HepG2 (cell line): ENCODE measurements around the gene LAPTM4A. TPM values are rescaled to one million over a fixed set of nuclear protein-coding genes. Genes with fewer than 3 reads are reported as not detected.

ENCODE experiments used
- CREB1 ChIP-seq, 2 experiments: fragments of 450-650 bp in 1 of 2; IDR thresholded peaks; 2 replicates each; pipeline ENCODE4 v1.6.1; 2016 to 2017; ENCODE audit warnings: control low read depth in 1 of 2, mild to moderate bottlenecking in 1 of 2, missing compliant biosample characterization in 1 of 2, missing genetic modification characterization in 1 of 2
- ELF3 ChIP-seq: IDR thresholded peaks from 2 replicates; pipeline ENCODE4 v1.6.1; 2016; ENCODE audit warnings: missing genetic modification reagents, missing compliant biosample characterization
- EP300 ChIP-seq, 3 experiments: sonication (generic) in 1 of 3; formaldehyde crosslinking in 1 of 3; IDR thresholded peaks; 2 replicates each; pipeline versions ENCODE4 v1.5.1 to v1.6.1; 2011 to 2020; ENCODE audit warnings: low read depth in 2 of 3, low read length in 2 of 3, borderline replicate concordance in 1 of 3, improper control_type of control experiment in 1 of 3, mild to moderate bottlenecking in 1 of 3, missing genetic modification reagents in 1 of 3, moderate library complexity in 1 of 3
- HMG20A ChIP-seq: IDR thresholded peaks from 2 replicates; pipeline ENCODE4 v1.6.1; 2016; ENCODE audit warnings: borderline replicate concordance
- HNF1B ChIP-seq: sonication (generic); formaldehyde crosslinking; IDR thresholded peaks from 2 replicates; pipeline ENCODE4 v1.5.1; 2020; ENCODE audit warnings: mild to moderate bottlenecking, moderate library complexity, missing genetic modification reagents
- REST ChIP-seq, 2 experiments: IDR thresholded peaks; 2 replicates each; pipeline ENCODE4 v1.6.1; 2011 to 2012; ENCODE audit warnings: low read length in 2 of 2, borderline replicate concordance in 1 of 2, low read depth in 1 of 2, mild to moderate bottlenecking in 1 of 2, moderate library complexity in 1 of 2
- SALL1 ChIP-seq: sonication (generic); formaldehyde crosslinking; IDR thresholded peaks from 2 replicates; pipeline ENCODE4 v1.8.0; 2022; ENCODE audit warnings: mild to moderate bottlenecking, missing genetic modification reagents
- SCMH1 ChIP-seq: sonication (generic); formaldehyde crosslinking; IDR thresholded peaks from 2 replicates; pipeline ENCODE4 v1.9.0; 2021; ENCODE audit warnings: missing genetic modification reagents, mild to moderate bottlenecking, borderline replicate concordance
- SIX1 ChIP-seq: sonication (generic); formaldehyde crosslinking; IDR thresholded peaks from 2 replicates; pipeline ENCODE4 v1.4.0; 2020; ENCODE audit warnings: missing genetic modification reagents, borderline replicate concordance
- SPEN ChIP-seq: sonication (generic); formaldehyde crosslinking; IDR thresholded peaks from 2 replicates; pipeline ENCODE4 v1.5.1; 2020; ENCODE audit warnings: low read depth, mild to moderate bottlenecking, missing genetic modification reagents
- ZNF354B ChIP-seq: sonication (generic); formaldehyde crosslinking; IDR thresholded peaks from 2 replicates; pipeline ENCODE4 v1.8.0; 2022; ENCODE audit warnings: mild to moderate bottlenecking, missing genetic modification reagents
- ZNF703 ChIP-seq: sonication (generic); formaldehyde crosslinking; IDR thresholded peaks from 2 replicates; pipeline ENCODE4 v1.5.1; 2020; ENCODE audit warnings: missing genetic modification reagents, mild to moderate bottlenecking, moderate library complexity, borderline replicate concordance
- polyA plus RNA-seq, 8 experiments: library from polyadenylated mRNA; depleted of rRNA in 3 of 8; stranded (reverse) in 7 of 8; unstranded in 1 of 8; fragments of >200 nt; fragmentation: Illumina TruSeq in 4 of 8; extraction: Trizol in 4 of 8; gene quantifications; 2 replicates each; pipeline versions ENCODE4 v1.2.1 to v1.2.3, GENCODE V29; 2011 to 2016; ENCODE audit warnings: low read depth in 4 of 8, missing spikeins in 1 of 8, mixed read lengths in 1 of 8; ENCODE audit not compliant: insufficient read depth in 1 of 8
- total RNA-seq, 5 experiments: library from RNA; depleted of rRNA; stranded (reverse); fragments of >200 nt; fragmentation: Illumina TruSeq; extraction: Trizol; gene quantifications; 2 replicates each; pipeline ENCODE4 v1.2.3, GENCODE V29; 2016; ENCODE audit warnings: low read depth in 1 of 5
- TF ChIP-seq, protein P1 (sequence below): sonication (generic); formaldehyde crosslinking; IDR thresholded peaks from 2 replicates; pipeline ENCODE4 v1.5.0; 2020; ENCODE audit warnings: mild to moderate bottlenecking, missing genetic modification reagents, borderline replicate concordance
- TF ChIP-seq, protein P2 (sequence below), 2 experiments: fragments of 450-650 bp in 1 of 2; sonication (generic) in 1 of 2; formaldehyde crosslinking; IDR thresholded peaks; 2 replicates each; pipeline versions ENCODE4 v1.5.0 to v1.8.0; 2020 to 2022; ENCODE audit warnings: mild to moderate bottlenecking in 1 of 2, missing genetic modification reagents in 1 of 2
- TF ChIP-seq, protein P3 (sequence below): IDR thresholded peaks from 2 replicates; pipeline ENCODE4 v1.6.1; 2016; ENCODE audit warnings: missing biosample characterization, missing genetic modification reagents, low read depth

Gene LAPTM4A
- total and polyA plus RNA-seq, 2 of the 13 experiments (the other 11 are each of a cell fraction or from before 2014, with no cell fraction given), result 116 to 558 TPM

GRCh38 chr2:20008703-20009102 is 42.7 kb downstream of the LAPTM4A start (continued):
- TF ChIP-seq, protein P1, sequence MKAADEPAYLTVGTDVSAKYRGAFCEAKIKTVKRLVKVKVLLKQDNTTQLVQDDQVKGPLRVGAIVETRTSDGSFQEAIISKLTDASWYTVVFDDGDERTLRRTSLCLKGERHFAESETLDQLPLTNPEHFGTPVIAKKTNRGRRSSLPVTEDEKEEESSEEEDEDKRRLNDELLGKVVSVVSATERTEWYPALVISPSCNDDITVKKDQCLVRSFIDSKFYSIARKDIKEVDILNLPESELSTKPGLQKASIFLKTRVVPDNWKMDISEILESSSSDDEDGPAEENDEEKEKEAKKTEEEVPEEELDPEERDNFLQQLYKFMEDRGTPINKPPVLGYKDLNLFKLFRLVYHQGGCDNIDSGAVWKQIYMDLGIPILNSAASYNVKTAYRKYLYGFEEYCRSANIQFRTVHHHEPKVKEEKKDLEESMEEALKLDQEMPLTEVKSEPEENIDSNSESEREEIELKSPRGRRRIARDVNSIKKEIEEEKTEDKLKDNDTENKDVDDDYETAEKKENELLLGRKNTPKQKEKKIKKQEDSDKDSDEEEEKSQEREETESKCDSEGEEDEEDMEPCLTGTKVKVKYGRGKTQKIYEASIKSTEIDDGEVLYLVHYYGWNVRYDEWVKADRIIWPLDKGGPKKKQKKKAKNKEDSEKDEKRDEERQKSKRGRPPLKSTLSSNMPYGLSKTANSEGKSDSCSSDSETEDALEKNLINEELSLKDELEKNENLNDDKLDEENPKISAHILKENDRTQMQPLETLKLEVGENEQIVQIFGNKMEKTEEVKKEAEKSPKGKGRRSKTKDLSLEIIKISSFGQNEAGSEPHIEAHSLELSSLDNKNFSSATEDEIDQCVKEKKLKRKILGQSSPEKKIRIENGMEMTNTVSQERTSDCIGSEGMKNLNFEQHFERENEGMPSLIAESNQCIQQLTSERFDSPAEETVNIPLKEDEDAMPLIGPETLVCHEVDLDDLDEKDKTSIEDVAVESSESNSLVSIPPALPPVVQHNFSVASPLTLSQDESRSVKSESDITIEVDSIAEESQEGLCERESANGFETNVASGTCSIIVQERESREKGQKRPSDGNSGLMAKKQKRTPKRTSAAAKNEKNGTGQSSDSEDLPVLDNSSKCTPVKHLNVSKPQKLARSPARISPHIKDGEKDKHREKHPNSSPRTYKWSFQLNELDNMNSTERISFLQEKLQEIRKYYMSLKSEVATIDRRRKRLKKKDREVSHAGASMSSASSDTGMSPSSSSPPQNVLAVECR, result peak; percentile 28; the same call in 1 of the 2 replicates
- TF ChIP-seq SCMH1 (CRISPR knock-in tag) (no peak), SPEN (CRISPR knock-in tag) (no peak), SIX1 (peak; percentile 65; the same call in 1 of the 2 replicates), REST (IDR thresholded peaks at IDR 0.05; ENCODE audit: borderline replicate concordance in 1 of 2, low read depth in 1 of 2, low read length in 2 of 2) (no peak), EP300 (IDR thresholded peaks at IDR 0.05; ENCODE audit: low read depth in 2 of 2, low read length in 2 of 2) (peak; percentile 12 to 65; a peak in 1 of 4 replicates), EP300 (CRISPR knock-in tag; IDR thresholded peaks at IDR 0.05; ENCODE audit: borderline replicate concordance) (peak; percentile 74; the same call in 1 of the 2 replicates), CREB1 (IDR thresholded peaks at IDR 0.05) (0 out of 2 replicates have a peak, but pooled peaks have one; percentile 5), CREB1 (CRISPR knock-in tag; IDR thresholded peaks at IDR 0.05) (no peak), ZNF354B (CRISPR knock-in tag) (no peak), HMG20A (CRISPR knock-in tag) (peak; percentile 81; the same call in 1 of the 2 replicates), SALL1 (CRISPR knock-in tag) (peak; percentile 81), HNF1B (peak; percentile 28; the same call in 1 of the 2 replicates), ZNF703 (CRISPR knock-in tag) (no peak), ELF3 (peak; percentile 82)
- TF ChIP-seq, protein P2, sequence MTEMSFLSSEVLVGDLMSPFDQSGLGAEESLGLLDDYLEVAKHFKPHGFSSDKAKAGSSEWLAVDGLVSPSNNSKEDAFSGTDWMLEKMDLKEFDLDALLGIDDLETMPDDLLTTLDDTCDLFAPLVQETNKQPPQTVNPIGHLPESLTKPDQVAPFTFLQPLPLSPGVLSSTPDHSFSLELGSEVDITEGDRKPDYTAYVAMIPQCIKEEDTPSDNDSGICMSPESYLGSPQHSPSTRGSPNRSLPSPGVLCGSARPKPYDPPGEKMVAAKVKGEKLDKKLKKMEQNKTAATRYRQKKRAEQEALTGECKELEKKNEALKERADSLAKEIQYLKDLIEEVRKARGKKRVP (CRISPR knock-in tag; IDR thresholded peaks at IDR 0.05), result peak in 1 of 2 experiments; percentile 82; a peak in 2 of 4 replicates
- TF ChIP-seq, protein P3, sequence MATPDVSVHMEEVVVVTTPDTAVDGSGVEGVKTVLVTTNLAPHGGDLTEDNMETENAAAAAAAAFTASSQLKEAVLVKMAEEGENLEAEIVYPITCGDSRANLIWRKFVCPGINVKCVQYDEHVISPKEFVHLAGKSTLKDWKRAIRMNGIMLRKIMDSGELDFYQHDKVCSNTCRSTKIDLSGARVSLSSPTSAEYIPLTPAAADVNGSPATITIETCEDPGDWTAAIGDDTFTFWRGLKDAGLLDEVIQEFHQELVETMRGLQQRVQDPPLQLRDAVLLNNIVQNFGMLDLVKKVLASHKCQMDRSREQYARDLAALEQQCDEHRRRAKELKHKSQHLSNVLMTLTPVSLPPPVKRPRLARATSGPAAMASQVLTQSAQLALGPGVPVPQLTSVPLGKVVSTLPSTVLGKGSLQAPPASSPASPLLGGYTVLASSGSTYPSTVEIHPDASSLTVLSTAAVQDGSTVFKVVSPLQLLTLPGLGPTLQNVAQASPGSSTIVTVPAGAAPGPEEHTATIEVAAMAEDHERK (CRISPR knock-in tag), result no peak
